ENCODE measurements around the gene ADGRA1.

The ADGRA1 gene

GRCh38 chr10:133114726-133115452 is 27.2 kb downstream of the ADGRA1 start:
- no peak for DNase-seq

GRCh38 chr10:133115453-133115842 is 27.7 kb downstream of the ADGRA1 start:
- DNase-seq = no peak

DNA sequence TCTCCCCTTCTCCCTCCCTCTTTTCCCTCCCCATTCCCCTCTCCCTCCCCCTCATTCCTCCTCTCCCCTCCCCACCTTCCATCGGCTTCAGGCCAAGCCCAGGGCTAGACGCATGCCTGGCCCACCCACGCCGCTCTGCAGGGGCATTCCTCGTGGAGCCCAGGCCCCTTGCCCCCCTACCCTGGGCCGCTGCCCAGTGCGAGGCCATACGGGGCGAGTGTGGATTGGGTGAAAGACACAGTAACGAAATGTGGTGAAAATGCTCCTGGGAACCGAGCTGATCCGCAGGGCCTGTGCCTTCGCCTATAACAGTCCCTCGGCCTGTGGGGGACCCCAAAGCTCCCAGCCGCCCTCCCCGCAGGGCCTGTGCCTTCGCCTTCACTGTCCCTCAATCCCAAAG is 28.3 kb downstream of the ADGRA1 start:
- DNase-seq = no peak

DNA sequence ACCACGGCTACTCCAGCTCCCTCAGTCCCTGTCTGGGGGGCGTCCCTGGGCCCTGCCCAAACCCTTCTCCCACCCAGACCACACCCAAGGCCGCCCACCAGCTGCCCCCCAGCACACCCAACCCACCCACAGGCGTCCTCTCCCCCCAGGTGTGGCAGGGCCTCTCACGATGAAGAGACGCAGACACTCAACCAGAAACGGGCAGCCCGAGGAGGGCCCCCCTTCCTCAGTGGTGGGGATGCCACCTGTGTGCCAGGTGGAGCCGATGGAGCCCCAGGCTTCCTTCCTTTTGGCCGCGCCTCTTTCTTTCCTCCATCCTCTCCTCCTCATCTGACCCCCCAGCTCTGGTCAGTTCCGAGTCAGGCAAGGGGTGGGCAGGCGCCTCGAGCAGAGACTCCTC is 28.7 kb downstream of the ADGRA1 start:
- DNase-seq = no peak

DNA sequence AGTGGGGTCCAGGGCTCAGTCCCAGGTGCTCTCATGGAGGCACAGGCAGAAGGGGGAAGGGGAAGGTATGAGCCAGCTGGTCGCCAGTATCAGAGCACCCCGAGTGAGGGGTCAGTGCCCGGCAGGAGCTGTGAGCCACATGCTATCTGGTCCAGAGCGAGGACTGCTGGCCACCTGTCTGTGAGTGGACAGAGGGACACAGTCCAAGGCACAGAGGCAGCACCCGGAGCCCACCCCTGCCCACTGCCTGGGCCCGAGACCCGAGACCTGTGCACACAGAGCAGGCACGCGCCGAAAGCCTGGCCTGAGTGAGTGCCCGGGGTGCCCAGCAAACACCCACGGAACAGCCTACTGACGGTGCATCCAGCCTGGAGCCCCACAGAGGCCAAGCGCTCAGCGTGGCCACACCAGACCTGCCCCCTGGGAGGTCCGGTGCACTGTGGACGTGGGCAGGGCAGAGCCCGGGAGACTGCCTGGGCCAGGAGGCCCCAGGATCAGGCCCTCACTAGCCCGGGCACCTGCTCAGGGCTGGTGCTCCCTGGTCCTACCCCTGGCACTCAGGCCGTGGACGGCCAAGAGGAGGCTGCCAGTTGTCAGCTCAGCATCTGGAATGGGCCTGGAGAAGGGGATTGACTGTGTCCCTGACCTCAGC is 29.4 kb downstream of the ADGRA1 start:
- no peak for DNase-seq

- DNase-seq = no peak
Observed at GRCh38 chr10:133117688-133118071, 30.0 kb downstream of the ADGRA1 start.

GRCh38 chr10:133121479-133121878 is 33.8 kb downstream of the ADGRA1 start:
- DNase-seq = no peak

GRCh38 chr10:133122171-133122935 is 34.6 kb downstream of the ADGRA1 start:
- DNase-seq = no peak

DNA sequence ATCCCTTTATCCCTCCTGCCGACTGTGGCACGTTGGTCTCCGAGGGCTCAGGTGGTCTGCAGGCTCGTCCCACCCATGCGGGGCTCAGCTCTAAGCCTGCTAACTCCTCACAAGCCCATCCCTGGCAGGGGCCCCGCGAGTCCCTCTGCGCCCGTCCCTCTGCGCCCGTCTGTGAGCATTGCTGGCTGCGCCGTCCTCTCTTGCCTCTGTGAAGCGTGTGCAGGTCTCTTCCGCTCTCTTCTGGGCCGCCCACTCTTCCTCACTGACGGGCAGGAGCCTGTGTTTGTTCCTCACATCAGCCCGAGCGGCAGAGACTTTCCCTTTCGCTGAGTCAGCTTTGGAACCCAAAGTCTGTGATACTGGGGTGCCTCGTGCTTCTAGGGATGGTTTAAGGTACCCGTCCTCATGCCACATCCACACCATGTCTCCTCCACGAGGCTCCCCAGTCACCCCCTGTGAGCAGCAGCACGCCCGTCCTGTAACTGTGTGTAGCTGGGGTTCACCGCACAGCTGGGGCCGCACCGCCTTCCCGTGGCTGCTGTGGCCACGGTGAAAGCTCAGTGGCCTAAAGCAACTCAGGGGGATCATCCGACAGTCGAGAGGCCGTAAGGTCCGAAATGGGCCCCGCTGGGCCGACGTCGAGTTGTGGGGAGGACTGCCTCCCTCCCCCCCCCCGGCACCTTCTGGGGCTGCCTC is 35.5 kb downstream of the ADGRA1 start:
- DNase-seq = no peak

- DNase-seq = no peak
Observed at GRCh38 chr10:133123746-133124356, 36.1 kb downstream of the ADGRA1 start.

GRCh38 chr10:133124357-133125211 is 36.9 kb downstream of the ADGRA1 start:
- no peak for DNase-seq

DNA sequence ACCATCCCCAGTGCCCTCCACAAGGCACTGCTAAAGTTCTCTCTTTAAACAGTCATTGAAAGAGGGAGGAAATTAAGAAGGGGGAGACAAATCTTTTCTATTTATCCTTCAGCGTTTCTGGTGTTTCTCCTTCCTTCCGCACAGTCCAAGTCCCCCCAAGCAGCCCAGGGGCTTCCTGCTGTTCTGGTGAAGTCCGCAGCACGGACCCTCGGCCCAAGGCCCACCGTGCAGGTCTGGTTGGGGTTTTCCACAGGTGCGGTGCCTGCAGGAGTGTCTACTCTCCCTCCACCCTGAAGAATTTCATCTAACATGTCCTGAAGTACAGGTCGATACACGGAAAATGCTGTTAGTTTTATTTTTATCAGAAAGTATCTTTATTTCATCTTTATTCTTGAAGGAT is 38.2 kb downstream of the ADGRA1 start:
- DNase-seq = no peak

- no peak for DNase-seq
Observed at GRCh38 chr10:133126431-133127290, 38.9 kb downstream of the ADGRA1 start.

DNA sequence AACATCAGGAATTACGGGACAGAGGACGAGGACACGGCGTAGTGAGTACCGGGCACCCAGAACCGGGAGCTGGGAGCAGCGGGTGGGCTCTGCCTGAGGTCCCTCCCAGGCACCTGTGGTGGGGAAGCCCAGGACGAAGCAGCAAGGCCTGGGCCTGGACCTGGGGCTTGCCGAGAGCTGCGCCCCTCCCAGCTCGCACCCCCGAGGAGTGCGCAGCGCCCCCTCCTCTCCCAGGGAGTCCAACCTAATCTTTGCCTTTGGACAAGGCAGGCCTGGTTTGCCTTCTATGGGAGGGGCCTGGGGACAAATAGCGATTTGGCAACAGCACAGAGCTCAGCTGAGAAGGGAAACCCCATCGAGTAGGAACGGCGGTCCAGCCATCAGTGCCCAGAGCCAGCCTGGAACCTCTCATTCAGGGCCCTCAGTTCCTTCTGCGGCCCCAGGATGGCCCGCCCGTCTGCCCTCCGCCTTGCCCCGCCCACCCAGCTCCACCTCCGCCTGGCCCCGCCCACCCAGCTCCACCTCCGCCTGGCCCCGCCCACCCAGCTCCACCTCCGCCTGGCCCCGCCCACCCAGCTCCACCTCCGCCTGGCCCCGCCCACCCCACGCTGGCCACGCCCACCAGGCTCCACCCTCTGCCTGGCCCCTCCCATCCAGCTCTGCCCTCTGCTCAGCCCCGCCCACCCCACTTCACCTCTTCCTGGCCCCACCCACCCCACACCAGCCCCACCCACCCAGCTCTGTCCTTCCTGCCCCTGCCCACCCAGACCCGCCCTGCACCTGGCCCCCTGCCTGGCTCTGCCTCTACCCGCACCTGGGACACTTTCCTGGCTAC is 39.8 kb downstream of the ADGRA1 start:
- no peak for DNase-seq

DNA sequence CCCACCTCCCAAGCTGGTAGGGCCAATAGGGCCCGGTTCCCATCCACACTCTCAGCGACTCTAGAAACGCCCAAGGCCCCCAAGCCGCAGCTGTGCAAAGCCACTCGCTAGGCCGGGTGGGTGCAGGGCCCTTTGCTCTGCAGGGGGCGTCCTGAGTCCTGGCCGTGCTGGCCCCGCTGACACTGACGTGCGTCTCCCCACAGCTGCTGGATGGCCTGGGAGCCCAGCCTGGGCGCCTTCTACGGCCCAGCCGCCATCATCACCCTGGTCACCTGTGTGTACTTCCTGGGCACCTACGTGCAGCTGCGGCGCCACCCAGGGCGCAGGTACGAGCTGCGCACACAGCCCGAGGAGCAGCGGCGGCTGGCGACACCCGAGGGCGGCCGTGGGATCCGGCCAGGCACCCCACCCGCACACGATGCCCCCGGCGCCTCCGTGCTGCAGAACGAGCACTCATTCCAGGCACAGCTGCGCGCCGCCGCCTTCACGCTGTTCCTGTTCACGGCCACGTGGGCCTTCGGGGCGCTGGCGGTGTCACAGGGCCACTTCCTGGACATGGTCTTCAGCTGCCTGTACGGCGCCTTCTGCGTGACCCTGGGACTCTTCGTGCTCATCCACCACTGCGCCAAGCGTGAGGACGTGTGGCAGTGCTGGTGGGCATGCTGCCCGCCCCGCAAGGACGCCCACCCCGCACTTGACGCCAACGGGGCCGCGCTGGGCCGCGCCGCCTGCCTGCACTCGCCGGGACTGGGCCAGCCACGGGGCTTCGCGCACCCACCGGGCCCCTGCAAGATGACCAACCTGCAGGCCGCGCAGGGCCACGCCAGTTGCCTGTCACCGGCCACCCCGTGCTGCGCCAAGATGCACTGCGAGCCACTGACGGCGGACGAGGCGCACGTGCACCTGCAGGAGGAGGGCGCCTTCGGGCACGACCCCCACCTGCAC is 40.7 kb downstream of the ADGRA1 start:
- DNase-seq = no peak

DNA sequence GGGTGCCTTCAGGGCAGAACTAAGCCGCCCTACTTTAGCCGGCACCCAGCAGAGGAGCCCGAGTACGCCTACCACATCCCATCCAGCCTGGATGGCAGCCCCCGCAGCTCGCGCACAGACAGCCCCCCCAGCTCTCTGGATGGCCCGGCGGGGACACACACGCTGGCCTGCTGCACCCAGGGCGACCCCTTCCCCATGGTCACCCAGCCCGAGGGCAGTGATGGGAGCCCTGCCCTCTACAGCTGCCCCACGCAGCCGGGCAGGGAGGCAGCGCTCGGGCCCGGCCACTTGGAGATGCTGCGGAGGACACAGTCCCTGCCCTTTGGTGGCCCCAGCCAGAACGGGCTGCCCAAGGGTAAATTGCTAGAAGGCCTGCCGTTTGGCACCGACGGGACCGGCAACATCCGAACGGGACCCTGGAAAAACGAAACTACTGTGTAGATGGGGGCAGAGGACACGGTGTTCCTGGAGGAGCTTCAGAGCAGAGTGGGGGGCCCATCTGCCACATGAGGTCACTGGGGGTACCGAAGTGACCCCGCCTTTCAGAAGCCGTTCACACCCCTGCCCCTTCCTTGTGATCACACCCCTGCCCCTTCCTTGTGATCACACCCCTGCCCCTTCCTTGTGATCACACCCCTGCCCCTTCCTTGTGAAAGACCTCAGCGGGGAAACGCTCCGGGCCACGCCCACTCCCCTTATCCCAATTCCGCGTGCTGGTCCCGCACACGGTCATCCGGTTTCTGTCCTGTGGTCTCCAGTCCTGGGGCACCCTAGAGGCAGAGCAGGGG is 41.5 kb downstream of the ADGRA1 start:
- DNase-seq = no peak

GRCh38 chr10:133129859-133130495 is 42.3 kb downstream of the ADGRA1 start:
- no peak for DNase-seq

Data from NCI-H1092 treated with DMSO at 0.1 percent for 48 hours (cell line).